Fibroblast of mammary gland (primary cell): ENCODE measurements around the gene WNT6.

Experiments used
- DNase-seq: peaks from one replicate; pipeline ENCODE4 v3.0.0-alpha.2; 2010; ENCODE audit warnings: low read depth
- H3K4me3 ChIP-seq: 2 replicates; pipeline ENCODE4 v1.5.1; 2011; ENCODE audit warnings: low read depth, mild to moderate bottlenecking, low read length, moderate library complexity; ENCODE audit not compliant: control insufficient read depth
- TF ChIP-seq, protein P1 (sequence below): conservative IDR thresholded peaks from 2 replicates; pipeline ENCODE4 v1.5.1; 2011; ENCODE audit warnings: low read depth, low read length, inconsistent platforms; ENCODE audit not compliant: control insufficient read depth, insufficient read depth

The WNT6 gene

DNA sequence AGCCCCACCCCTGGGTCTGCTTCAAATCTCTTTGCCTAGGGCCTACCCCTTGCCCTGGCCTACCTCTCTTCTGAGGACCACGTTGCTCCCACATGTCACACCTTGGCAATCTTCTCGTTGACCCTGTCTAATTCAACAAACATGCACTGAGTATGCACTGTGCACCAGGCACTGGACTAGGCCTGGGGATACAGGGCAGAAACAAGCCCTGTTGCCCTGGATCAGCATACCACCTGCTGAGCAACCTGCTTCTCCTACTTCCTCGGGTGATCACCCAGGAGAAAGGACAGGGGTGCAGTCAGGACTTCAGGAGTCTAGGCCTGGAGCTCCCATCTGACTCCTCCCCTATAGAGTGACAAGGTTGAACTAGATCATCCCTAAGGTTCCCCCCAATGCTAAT is 30.8 kb downstream of the WNT6 start:
- no peak for DNase-seq
- TF ChIP-seq, protein P1, sequence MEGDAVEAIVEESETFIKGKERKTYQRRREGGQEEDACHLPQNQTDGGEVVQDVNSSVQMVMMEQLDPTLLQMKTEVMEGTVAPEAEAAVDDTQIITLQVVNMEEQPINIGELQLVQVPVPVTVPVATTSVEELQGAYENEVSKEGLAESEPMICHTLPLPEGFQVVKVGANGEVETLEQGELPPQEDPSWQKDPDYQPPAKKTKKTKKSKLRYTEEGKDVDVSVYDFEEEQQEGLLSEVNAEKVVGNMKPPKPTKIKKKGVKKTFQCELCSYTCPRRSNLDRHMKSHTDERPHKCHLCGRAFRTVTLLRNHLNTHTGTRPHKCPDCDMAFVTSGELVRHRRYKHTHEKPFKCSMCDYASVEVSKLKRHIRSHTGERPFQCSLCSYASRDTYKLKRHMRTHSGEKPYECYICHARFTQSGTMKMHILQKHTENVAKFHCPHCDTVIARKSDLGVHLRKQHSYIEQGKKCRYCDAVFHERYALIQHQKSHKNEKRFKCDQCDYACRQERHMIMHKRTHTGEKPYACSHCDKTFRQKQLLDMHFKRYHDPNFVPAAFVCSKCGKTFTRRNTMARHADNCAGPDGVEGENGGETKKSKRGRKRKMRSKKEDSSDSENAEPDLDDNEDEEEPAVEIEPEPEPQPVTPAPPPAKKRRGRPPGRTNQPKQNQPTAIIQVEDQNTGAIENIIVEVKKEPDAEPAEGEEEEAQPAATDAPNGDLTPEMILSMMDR: no peak
- no peak overlapping the region for H3K4me3 ChIP-seq

DNA sequence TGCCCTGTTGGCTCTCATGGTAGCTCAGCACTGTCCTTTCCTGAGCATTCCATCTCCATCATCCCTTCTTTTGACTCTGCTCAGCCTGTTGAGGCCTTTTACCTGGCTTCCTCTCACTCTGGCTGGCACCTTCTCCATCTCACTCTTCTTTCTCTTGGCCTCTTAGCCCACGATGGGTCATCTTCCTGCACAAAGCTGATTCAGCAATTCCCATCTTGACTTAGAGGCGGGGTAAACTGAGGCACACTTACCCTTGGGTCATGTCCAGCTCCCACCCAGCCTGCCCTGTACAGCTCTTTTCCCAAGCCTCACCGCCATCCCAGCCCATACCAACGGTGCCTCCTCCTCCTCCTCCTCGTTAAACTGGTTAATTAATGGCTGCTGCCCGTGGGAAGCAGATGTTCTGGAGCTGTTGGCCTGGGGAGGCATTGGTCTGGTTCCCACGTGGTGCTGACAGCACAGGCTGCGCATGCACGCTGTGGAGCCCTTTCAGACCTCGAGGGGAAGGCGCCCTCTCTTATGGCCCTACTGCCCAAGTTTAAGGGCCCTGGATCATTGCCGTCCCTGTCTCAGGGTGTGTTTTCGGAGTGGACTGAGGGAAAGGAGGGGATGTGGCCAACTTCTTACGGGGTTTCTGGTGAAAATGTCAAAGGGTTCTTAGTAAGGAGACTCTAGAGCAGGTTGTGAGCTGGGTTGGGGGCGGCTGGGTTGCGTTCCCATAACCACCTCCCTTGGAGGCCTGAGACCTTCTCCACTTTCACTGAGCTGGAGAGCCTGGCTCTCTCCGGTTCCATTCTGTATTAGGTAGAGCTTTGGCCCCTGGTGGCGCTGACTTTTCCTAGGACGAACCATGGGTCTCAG is 31.9 kb downstream of the WNT6 start:
- DNase-seq: no peak
- no peak overlapping the region for H3K4me3 ChIP-seq
- TF ChIP-seq, protein P1: no peak

DNA sequence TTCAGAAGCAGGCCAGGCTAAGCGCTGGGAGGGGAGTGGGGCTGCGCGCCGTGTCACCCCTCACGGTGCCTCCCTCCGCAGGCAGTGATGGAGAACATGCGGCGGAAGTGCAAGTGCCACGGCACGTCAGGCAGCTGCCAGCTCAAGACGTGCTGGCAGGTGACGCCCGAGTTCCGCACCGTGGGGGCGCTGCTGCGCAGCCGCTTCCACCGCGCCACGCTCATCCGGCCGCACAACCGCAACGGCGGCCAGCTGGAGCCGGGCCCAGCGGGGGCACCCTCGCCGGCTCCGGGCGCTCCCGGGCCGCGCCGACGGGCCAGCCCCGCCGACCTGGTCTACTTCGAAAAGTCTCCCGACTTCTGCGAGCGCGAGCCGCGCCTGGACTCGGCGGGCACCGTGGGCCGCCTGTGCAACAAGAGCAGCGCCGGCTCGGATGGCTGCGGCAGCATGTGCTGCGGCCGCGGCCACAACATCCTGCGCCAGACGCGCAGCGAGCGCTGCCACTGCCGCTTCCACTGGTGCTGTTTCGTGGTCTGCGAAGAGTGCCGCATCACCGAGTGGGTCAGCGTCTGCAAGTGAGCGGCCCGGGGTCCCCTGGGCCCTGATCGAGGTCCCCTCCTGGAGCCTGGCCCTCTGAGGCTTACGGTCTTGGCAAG is 33.2 kb downstream of the WNT6 start:
- TF ChIP-seq, protein P1: peak; percentile 21
- H3K4me3 ChIP-seq: no peak overlapping the region
- peak; percentile 45 for DNase-seq

DNA sequence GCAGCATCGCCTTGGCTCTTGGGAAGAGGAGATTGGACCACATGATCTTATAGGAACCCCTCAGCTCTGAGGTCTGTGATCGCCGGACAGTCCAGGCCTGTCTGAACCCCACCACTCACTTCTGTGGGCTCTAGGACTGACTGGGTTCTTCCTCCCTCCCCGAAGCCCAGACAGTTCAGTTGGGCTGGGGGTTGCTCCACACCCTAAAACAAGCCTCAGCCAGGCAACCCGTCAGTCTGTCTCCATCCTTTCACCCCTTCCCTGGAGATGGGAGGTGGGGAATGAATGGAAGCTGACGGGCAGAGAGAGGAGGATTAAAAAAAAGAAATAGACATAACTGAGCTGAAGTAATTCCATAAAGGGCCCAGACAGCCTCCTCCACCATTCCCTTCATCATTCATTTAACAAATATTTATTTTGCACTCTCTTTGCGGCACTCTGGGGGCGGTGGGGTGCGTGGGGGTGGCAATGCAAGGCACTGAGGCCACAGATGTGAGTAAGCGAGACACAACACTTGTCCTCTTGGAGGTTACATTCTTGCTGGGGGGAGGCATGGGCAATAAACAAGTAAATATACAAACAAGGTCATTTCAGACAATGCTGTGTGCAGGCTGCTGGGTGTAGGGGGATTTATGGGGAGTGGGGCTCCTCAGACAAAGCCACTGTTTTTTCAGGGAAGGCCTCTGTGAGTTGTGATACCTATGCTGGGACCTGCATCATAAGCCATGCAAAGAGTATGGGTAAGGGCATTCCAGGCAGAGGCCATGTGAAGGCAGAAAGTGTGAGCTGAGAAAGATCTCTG is 33.9 kb downstream of the WNT6 start:
- TF ChIP-seq, protein P1: no peak
- DNase-seq: no peak
- H3K4me3 ChIP-seq: no peak overlapping the region

DNA sequence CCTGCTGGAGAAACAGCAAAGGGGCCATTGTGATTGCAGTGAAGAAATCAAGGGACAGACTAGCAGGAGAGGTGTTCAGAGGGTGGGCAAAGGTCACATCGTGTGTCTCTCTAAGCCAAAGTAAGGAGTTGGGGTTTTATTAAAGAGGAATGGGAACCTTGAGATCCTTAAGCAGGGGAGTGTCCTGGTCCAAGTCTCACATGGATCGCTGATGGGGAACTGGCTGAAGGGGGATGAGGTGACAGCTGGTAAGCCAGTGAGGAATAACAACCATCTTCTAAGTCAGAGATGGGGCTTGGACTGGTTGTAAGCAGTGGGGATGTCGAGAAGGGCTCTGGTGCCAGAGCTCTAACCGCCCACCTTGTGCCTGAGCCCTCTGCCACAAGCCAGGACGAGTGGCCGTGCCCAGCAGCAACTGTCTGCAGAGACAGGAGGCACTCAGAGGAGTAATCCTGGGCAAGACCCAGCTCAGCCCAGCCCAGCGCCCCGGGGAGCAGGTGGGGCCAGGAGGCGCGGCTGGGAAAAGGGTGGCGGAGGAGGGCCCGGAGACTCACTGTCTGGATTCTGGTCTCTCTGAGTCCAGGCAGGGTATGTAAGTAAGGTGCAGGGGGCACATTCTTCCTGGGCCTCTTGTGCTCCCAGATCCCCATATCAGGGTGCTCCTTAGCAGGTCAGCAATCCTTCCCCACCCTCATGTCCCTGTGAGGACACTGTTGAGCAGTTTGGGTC is 34.7 kb downstream of the WNT6 start:
- TF ChIP-seq, protein P1: no peak
- H3K4me3 ChIP-seq: no peak overlapping the region

DNA sequence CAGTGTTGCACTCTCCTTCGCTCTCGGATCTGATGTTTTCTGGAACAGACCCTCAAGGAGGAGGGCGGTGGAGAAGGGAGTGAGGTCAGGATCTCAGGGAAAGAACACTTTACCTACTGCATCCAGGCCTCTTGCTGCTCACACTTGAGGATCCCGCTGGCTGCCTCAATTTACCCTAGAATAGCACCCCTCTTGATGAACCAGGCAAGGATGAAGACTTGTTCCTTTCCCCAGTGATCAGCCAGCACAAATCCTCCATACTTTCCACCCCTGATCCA is 35.2 kb downstream of the WNT6 start:
- no peak for DNase-seq
- TF ChIP-seq, protein P1: no peak
- H3K4me3 ChIP-seq: no peak overlapping the region

More for the DNA sequence above, 34.7 kb downstream of the WNT6 start:
- DNase-seq: no peak
